Measurements from ENCODE around the gene TMEM225.
"Not testable (repeated sequence)": the region's sequence is repeated elsewhere in the genome, so short reads cannot be mapped to it uniquely, and the experiment has no call there.

Gene TMEM225

GRCh38 chr11:123865293-123865692, 20.2 kb downstream of the TMEM225 start:
- H3K36me3 ChIP-seq (ENCODE audit: insufficient read depth, low read length); H2AFZ ChIP-seq (ENCODE audit: low read length, unreplicated experiment); H3K79me2 ChIP-seq (ENCODE audit: control insufficient read depth, insufficient read depth, low read length, unreplicated experiment); H3K4me3 ChIP-seq (ENCODE audit: low read depth, low read length); H3K27ac ChIP-seq (ENCODE audit: low read depth, low read length); H3K4me1 ChIP-seq (ENCODE audit: control insufficient read depth, insufficient read depth, low read length, unreplicated experiment): not testable (repeated sequence)
- peaks cover 13% of the 10 kb centered on the region; the same call in 1 of the 2 replicates for H3K27me3 ChIP-seq (ENCODE audit: insufficient read depth, low read length)

GRCh38 chr11:123859731-123860130, 25.7 kb downstream of the TMEM225 start:
- no peak overlapping the region for H2AFZ ChIP-seq (ENCODE audit: low read length, unreplicated experiment)
- peaks cover 18% of the 10 kb centered on the region; the same call in 1 of the 2 replicates for H3K27me3 ChIP-seq (ENCODE audit: insufficient read depth, low read length)
- H3K79me2 ChIP-seq (ENCODE audit: control insufficient read depth, insufficient read depth, low read length, unreplicated experiment) = no peaks in the 10 kb centered on the region
- H3K36me3 ChIP-seq (ENCODE audit: insufficient read depth, low read length) = no peaks in the 10 kb centered on the region
- H3K27ac ChIP-seq (ENCODE audit: low read depth, low read length) = no peak overlapping the region
- H3K4me1 ChIP-seq (ENCODE audit: control insufficient read depth, insufficient read depth, low read length, unreplicated experiment) = no peaks in the 10 kb centered on the region
- no peak overlapping the region for H3K4me3 ChIP-seq (ENCODE audit: low read depth, low read length)

- H2AFZ ChIP-seq (ENCODE audit: low read length, unreplicated experiment) = no peak overlapping the region
- no peaks in the 10 kb centered on the region for H3K4me1 ChIP-seq (ENCODE audit: control insufficient read depth, insufficient read depth, low read length, unreplicated experiment)
- no peak overlapping the region for H3K4me3 ChIP-seq (ENCODE audit: low read depth, low read length)
- no peak overlapping the region for H3K27ac ChIP-seq (ENCODE audit: low read depth, low read length)
- H3K27me3 ChIP-seq (ENCODE audit: insufficient read depth, low read length) = peaks cover 13% of the 10 kb centered on the region; the same call in 1 of the 2 replicates
- H3K36me3 ChIP-seq (ENCODE audit: insufficient read depth, low read length) = no peaks in the 10 kb centered on the region
- H3K79me2 ChIP-seq (ENCODE audit: control insufficient read depth, insufficient read depth, low read length, unreplicated experiment) = no peaks in the 10 kb centered on the region
Observed at GRCh38 chr11:123856444-123856843, 29.0 kb downstream of the TMEM225 start.

- no peaks in the 10 kb centered on the region for H3K27me3 ChIP-seq (ENCODE audit: insufficient read depth, low read length)
- H3K79me2 ChIP-seq (ENCODE audit: control insufficient read depth, insufficient read depth, low read length, unreplicated experiment) = no peaks in the 10 kb centered on the region
- H3K27ac ChIP-seq (ENCODE audit: low read depth, low read length) = no peak overlapping the region
- no peak overlapping the region for H3K4me3 ChIP-seq (ENCODE audit: low read depth, low read length)
- no peaks in the 10 kb centered on the region for H3K4me1 ChIP-seq (ENCODE audit: control insufficient read depth, insufficient read depth, low read length, unreplicated experiment)
- H2AFZ ChIP-seq (ENCODE audit: low read length, unreplicated experiment) = no peak overlapping the region
- H3K36me3 ChIP-seq (ENCODE audit: insufficient read depth, low read length) = no peaks in the 10 kb centered on the region
Observed at GRCh38 chr11:123853038-123853437, 32.4 kb downstream of the TMEM225 start.

GRCh38 chr11:123852321-123852720, 33.1 kb downstream of the TMEM225 start:
- no peak overlapping the region for H3K27ac ChIP-seq (ENCODE audit: low read depth, low read length)
- no peaks in the 10 kb centered on the region for H3K27me3 ChIP-seq (ENCODE audit: insufficient read depth, low read length)
- no peak overlapping the region for H3K4me3 ChIP-seq (ENCODE audit: low read depth, low read length)
- H3K79me2 ChIP-seq (ENCODE audit: control insufficient read depth, insufficient read depth, low read length, unreplicated experiment) = no peaks in the 10 kb centered on the region
- no peaks in the 10 kb centered on the region for H3K4me1 ChIP-seq (ENCODE audit: control insufficient read depth, insufficient read depth, low read length, unreplicated experiment)
- H2AFZ ChIP-seq (ENCODE audit: low read length, unreplicated experiment) = no peak overlapping the region
- no peaks in the 10 kb centered on the region for H3K36me3 ChIP-seq (ENCODE audit: insufficient read depth, low read length)

GRCh38 chr11:123851110-123851509, 34.4 kb downstream of the TMEM225 start:
- H3K4me3 ChIP-seq (ENCODE audit: low read depth, low read length) = no peak overlapping the region
- no peak overlapping the region for H3K27ac ChIP-seq (ENCODE audit: low read depth, low read length)
- no peaks in the 10 kb centered on the region for H3K27me3 ChIP-seq (ENCODE audit: insufficient read depth, low read length)
- no peaks in the 10 kb centered on the region for H3K36me3 ChIP-seq (ENCODE audit: insufficient read depth, low read length)
- H3K4me1 ChIP-seq (ENCODE audit: control insufficient read depth, insufficient read depth, low read length, unreplicated experiment) = no peaks in the 10 kb centered on the region
- no peaks in the 10 kb centered on the region for H3K79me2 ChIP-seq (ENCODE audit: control insufficient read depth, insufficient read depth, low read length, unreplicated experiment)
- H2AFZ ChIP-seq (ENCODE audit: low read length, unreplicated experiment) = no peak overlapping the region

GRCh38 chr11:123841174-123841573, 44.3 kb downstream of the TMEM225 start:
- Histone ChIP-seq H3K4me1 (ENCODE audit: control insufficient read depth, insufficient read depth, low read length, unreplicated experiment) (no peaks in the 10 kb centered on the region), H3K79me2 (ENCODE audit: control insufficient read depth, insufficient read depth, low read length, unreplicated experiment) (no peaks in the 10 kb centered on the region), H3K27me3 (ENCODE audit: insufficient read depth, low read length) (peaks cover 8% of the 10 kb centered on the region), H2AFZ (ENCODE audit: low read length, unreplicated experiment) (no peak overlapping the region), H3K27ac (ENCODE audit: low read depth, low read length) (no peak overlapping the region), H3K4me3 (ENCODE audit: low read depth, low read length) (no peak overlapping the region), H3K36me3 (ENCODE audit: insufficient read depth, low read length) (no peaks in the 10 kb centered on the region)

GRCh38 chr11:123839131-123839530, 46.3 kb downstream of the TMEM225 start:
- Histone ChIP-seq H2AFZ (ENCODE audit: low read length, unreplicated experiment) (no peak overlapping the region), H3K36me3 (ENCODE audit: insufficient read depth, low read length) (no peaks in the 10 kb centered on the region), H3K4me3 (ENCODE audit: low read depth, low read length) (no peak overlapping the region), H3K4me1 (ENCODE audit: control insufficient read depth, insufficient read depth, low read length, unreplicated experiment) (no peaks in the 10 kb centered on the region), H3K79me2 (ENCODE audit: control insufficient read depth, insufficient read depth, low read length, unreplicated experiment) (no peaks in the 10 kb centered on the region), H3K27me3 (ENCODE audit: insufficient read depth, low read length) (no peaks in the 10 kb centered on the region; the same call in none of the 2 replicates), H3K27ac (ENCODE audit: low read depth, low read length) (no peak overlapping the region)

GRCh38 chr11:123838659-123839058, 46.8 kb downstream of the TMEM225 start:
- Histone ChIP-seq H3K4me1 (ENCODE audit: control insufficient read depth, insufficient read depth, low read length, unreplicated experiment) (no peaks in the 10 kb centered on the region), H3K79me2 (ENCODE audit: control insufficient read depth, insufficient read depth, low read length, unreplicated experiment) (no peaks in the 10 kb centered on the region), H3K27ac (ENCODE audit: low read depth, low read length) (no peak overlapping the region), H3K27me3 (ENCODE audit: insufficient read depth, low read length) (no peaks in the 10 kb centered on the region), H2AFZ (ENCODE audit: low read length, unreplicated experiment) (no peak overlapping the region), H3K36me3 (ENCODE audit: insufficient read depth, low read length) (no peaks in the 10 kb centered on the region), H3K4me3 (ENCODE audit: low read depth, low read length) (no peak overlapping the region)

- H3K36me3 ChIP-seq (ENCODE audit: insufficient read depth, low read length) = no peaks in the 10 kb centered on the region
- no peak overlapping the region for H2AFZ ChIP-seq (ENCODE audit: low read length, unreplicated experiment)
- no peaks in the 10 kb centered on the region for H3K4me1 ChIP-seq (ENCODE audit: control insufficient read depth, insufficient read depth, low read length, unreplicated experiment)
- no peak overlapping the region for H3K27ac ChIP-seq (ENCODE audit: low read depth, low read length)
- H3K79me2 ChIP-seq (ENCODE audit: control insufficient read depth, insufficient read depth, low read length, unreplicated experiment) = no peaks in the 10 kb centered on the region
- no peaks in the 10 kb centered on the region for H3K27me3 ChIP-seq (ENCODE audit: insufficient read depth, low read length)
- no peak overlapping the region for H3K4me3 ChIP-seq (ENCODE audit: low read depth, low read length)
Observed at GRCh38 chr11:123838199-123838598, 47.3 kb downstream of the TMEM225 start.

GRCh38 chr11:123833095-123833494, 52.4 kb downstream of the TMEM225 start:
- Histone ChIP-seq H3K79me2 (ENCODE audit: control insufficient read depth, insufficient read depth, low read length, unreplicated experiment) (no peaks in the 10 kb centered on the region), H3K27me3 (ENCODE audit: insufficient read depth, low read length) (peaks cover 7% of the 10 kb centered on the region; the same call in 1 of the 2 replicates), H3K4me3 (ENCODE audit: low read depth, low read length) (no peak overlapping the region), H3K27ac (ENCODE audit: low read depth, low read length) (no peak overlapping the region), H3K4me1 (ENCODE audit: control insufficient read depth, insufficient read depth, low read length, unreplicated experiment) (no peaks in the 10 kb centered on the region), H3K36me3 (ENCODE audit: insufficient read depth, low read length) (no peaks in the 10 kb centered on the region), H2AFZ (ENCODE audit: low read length, unreplicated experiment) (no peak overlapping the region)

Data from ACC112 (cell line).